ENCODE results near the gene CNIH3. TPM values are rescaled to one million over a fixed set of nuclear protein-coding genes. Genes with fewer than 3 reads are reported as not detected.

The CNIH3 gene
- total RNA-seq, 1 donor: 3.6 TPM

DNA sequence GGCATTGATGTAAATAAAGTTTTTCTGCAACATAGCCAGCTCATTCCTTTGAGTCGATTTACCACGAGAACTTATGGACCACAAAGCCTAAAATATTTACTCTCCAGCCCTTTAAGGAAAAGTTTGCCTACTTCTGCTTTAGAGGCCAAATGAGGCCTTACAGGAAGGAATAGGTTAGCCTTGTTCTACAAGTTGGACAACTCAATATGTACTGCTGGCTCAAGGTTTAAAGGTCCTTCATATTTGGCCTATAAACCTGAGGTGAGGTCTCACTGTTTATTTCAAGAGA is 168.9 kb downstream of the CNIH3 start:
- peak; percentile 58 for DNase-seq (ENCODE audit: insufficient read length, low spot score, missing footprints)
- no peak overlapping the region for H2AFZ ChIP-seq (ENCODE audit: low read length)
- peak overlapping the region; percentile 31 for H3K4me2 ChIP-seq (ENCODE audit: insufficient read depth, low read length)
- H3K36me3 ChIP-seq (ENCODE audit: insufficient read depth, low read length): no peaks in the 10 kb centered on the region
- peaks cover 19% of the 10 kb centered on the region for H3K4me1 ChIP-seq (ENCODE audit: insufficient read depth, low read length)
- TF ChIP-seq, protein P1, sequence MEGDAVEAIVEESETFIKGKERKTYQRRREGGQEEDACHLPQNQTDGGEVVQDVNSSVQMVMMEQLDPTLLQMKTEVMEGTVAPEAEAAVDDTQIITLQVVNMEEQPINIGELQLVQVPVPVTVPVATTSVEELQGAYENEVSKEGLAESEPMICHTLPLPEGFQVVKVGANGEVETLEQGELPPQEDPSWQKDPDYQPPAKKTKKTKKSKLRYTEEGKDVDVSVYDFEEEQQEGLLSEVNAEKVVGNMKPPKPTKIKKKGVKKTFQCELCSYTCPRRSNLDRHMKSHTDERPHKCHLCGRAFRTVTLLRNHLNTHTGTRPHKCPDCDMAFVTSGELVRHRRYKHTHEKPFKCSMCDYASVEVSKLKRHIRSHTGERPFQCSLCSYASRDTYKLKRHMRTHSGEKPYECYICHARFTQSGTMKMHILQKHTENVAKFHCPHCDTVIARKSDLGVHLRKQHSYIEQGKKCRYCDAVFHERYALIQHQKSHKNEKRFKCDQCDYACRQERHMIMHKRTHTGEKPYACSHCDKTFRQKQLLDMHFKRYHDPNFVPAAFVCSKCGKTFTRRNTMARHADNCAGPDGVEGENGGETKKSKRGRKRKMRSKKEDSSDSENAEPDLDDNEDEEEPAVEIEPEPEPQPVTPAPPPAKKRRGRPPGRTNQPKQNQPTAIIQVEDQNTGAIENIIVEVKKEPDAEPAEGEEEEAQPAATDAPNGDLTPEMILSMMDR (IDR thresholded peaks at IDR 0.05; ENCODE audit: extremely low read depth, low read depth, low read length): no peak
- H3K9me3 ChIP-seq (ENCODE audit: low read depth, low read length): no peaks in the 10 kb centered on the region
- H3K4me3 ChIP-seq (ENCODE audit: insufficient read depth, low read length): no peak overlapping the region
- H3K27me3 ChIP-seq (ENCODE audit: insufficient read depth, low read length): no peaks in the 10 kb centered on the region
- H4K20me1 ChIP-seq (ENCODE audit: insufficient read depth, low read length): no peaks in the 10 kb centered on the region
- no peaks in the 10 kb centered on the region for H3K79me2 ChIP-seq (ENCODE audit: insufficient read depth, low read length)
- H3K27ac ChIP-seq (ENCODE audit: low read depth, low read length): peak overlapping the region; percentile 17

DNA sequence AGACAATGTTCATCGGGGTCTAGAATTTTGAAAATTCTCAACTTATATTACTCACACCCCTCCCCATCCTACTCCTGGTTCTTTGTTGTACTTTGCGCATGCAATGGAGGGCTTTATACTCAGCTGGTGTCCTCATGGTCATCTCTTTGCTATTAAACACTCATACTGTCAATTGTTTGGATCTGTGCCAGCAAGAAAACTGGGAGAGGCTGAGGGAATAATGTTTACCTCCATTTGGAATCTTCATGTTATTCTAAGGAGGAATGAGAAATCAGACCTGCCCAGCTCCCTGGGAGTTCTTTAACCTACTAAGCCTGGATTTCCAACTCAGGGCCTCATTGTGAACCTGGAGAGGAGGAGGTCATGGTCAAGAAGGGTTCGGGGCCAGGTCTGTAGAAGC is 169.5 kb downstream of the CNIH3 start:
- Histone ChIP-seq H3K9me3 (ENCODE audit: low read depth, low read length) (no peaks in the 10 kb centered on the region), H3K4me3 (ENCODE audit: insufficient read depth, low read length) (no peak overlapping the region), H3K4me1 (ENCODE audit: insufficient read depth, low read length) (peaks cover 19% of the 10 kb centered on the region), H4K20me1 (ENCODE audit: insufficient read depth, low read length) (no peaks in the 10 kb centered on the region), H2AFZ (ENCODE audit: low read length) (no peak overlapping the region), H3K79me2 (ENCODE audit: insufficient read depth, low read length) (no peaks in the 10 kb centered on the region), H3K27ac (ENCODE audit: low read depth, low read length) (no peak overlapping the region), H3K27me3 (ENCODE audit: insufficient read depth, low read length) (no peaks in the 10 kb centered on the region), H3K36me3 (ENCODE audit: insufficient read depth, low read length) (no peaks in the 10 kb centered on the region), H3K4me2 (ENCODE audit: insufficient read depth, low read length) (no peak overlapping the region)
- TF ChIP-seq, protein P1 (IDR thresholded peaks at IDR 0.05; ENCODE audit: extremely low read depth, low read depth, low read length): no peak
- no peak for DNase-seq (ENCODE audit: insufficient read length, low spot score, missing footprints)

DNA sequence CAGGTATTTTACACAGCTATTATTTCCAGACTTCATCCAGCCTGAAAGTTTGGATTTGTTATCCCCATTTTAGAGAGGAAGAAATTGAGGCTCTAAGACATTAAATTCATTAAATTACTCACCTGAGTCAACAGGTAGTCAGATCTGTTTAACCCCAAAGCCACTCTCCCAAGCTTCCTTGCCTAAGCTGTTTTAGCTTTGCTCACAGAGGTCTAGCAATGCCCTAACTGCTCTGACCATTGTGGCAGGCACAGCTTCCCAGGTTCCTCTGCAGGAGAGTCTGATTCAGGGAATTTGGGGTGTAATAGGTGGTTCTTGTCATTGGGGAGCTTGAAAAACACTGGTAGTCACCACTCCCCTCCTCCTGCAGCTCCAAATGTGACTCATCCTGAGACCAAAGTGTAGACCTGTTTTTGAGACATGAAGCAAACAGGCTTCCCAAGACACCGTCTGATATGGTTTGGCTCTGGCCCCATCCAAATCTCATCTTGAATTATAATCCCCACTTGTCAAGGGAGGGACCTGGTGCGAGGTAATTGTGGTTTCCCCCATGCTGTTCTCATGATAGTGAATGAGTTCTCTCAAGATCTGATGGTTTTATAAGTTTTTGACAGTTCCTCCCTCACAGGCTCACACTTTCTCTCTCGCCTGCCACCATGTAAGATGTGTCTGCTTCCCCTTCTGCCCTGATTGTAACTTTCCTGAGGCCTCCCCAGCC is 170.6 kb downstream of the CNIH3 start:
- Histone ChIP-seq H4K20me1 (ENCODE audit: insufficient read depth, low read length) (no peaks in the 10 kb centered on the region), H3K27ac (ENCODE audit: low read depth, low read length) (no peak overlapping the region), H3K27me3 (ENCODE audit: insufficient read depth, low read length) (no peaks in the 10 kb centered on the region), H3K79me2 (ENCODE audit: insufficient read depth, low read length) (no peaks in the 10 kb centered on the region), H2AFZ (ENCODE audit: low read length) (no peak overlapping the region), H3K4me2 (ENCODE audit: insufficient read depth, low read length) (no peak overlapping the region), H3K4me1 (ENCODE audit: insufficient read depth, low read length) (peaks cover 19% of the 10 kb centered on the region), H3K9me3 (ENCODE audit: low read depth, low read length) (no peaks in the 10 kb centered on the region), H3K4me3 (ENCODE audit: insufficient read depth, low read length) (no peak overlapping the region), H3K36me3 (ENCODE audit: insufficient read depth, low read length) (no peaks in the 10 kb centered on the region)
- TF ChIP-seq, protein P1 (IDR thresholded peaks at IDR 0.05; ENCODE audit: extremely low read depth, low read depth, low read length): no peak
- no peak for DNase-seq (ENCODE audit: insufficient read length, low spot score, missing footprints)

DNA sequence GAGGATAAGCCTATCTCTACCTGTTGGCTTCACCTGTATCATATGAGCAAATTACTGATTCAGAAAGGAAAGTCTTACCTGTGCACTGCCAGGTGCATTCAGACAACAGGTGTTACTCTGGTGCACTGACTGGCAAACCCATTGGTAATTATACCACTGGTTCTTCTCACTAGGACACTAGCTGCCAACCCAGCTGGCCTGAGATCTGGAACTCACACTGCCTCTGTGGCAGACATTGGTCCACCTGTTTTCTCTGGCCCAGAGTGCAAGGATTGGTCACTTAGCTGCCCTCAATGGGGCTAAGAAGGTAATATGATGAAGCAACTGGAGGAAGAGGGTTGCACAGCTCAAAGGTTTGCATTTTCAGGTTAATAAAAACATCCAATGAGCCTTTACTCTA is 173.2 kb downstream of the CNIH3 start:
- TF ChIP-seq, protein P1 (IDR thresholded peaks at IDR 0.05; ENCODE audit: extremely low read depth, low read depth, low read length): no peak

More for the DNA sequence above, 173.2 kb downstream of the CNIH3 start:
- Histone ChIP-seq H3K9me3 (ENCODE audit: low read depth, low read length) (no peaks in the 10 kb centered on the region), H3K27me3 (ENCODE audit: insufficient read depth, low read length) (no peaks in the 10 kb centered on the region), H3K4me2 (ENCODE audit: insufficient read depth, low read length) (no peak overlapping the region), H3K79me2 (ENCODE audit: insufficient read depth, low read length) (no peaks in the 10 kb centered on the region), H3K36me3 (ENCODE audit: insufficient read depth, low read length) (no peaks in the 10 kb centered on the region), H3K4me1 (ENCODE audit: insufficient read depth, low read length) (peaks cover 11% of the 10 kb centered on the region), H3K4me3 (ENCODE audit: insufficient read depth, low read length) (no peak overlapping the region), H2AFZ (ENCODE audit: low read length) (no peak overlapping the region), H3K27ac (ENCODE audit: low read depth, low read length) (no peak overlapping the region), H4K20me1 (ENCODE audit: insufficient read depth, low read length) (no peaks in the 10 kb centered on the region)
- DNase-seq (ENCODE audit: insufficient read length, low spot score, missing footprints): no peak

Other genes starting within 250 kb of the CNIH3 start
- 78.9 and 80.2 TPM in 2 replicates for gene WDR26, start 181.5 kb upstream of the CNIH3 start, total RNA-seq